ENCODE measurements around the gene INPP4B.
"Not testable (repeated sequence)": the region's sequence is repeated elsewhere in the genome, so short reads cannot be mapped to it uniquely, and the experiment has no call there.

INPP4B gene

GRCh38 chr4:142535009-142535408, 311.1 kb downstream of the INPP4B start:
- DNase-seq = no peak

GRCh38 chr4:142532054-142532453, 314.0 kb downstream of the INPP4B start:
- no peak for DNase-seq

- no peak for DNase-seq
These were observed 315.4 kb downstream of the INPP4B start for GRCh38 chr4:142530728-142531127.

GRCh38 chr4:142528433-142528832, 317.7 kb downstream of the INPP4B start:
- DNase-seq = no peak

- DNase-seq = no peak
These were observed 323.0 kb downstream of the INPP4B start for GRCh38 chr4:142523111-142523510.

- DNase-seq = no peak
These were observed 326.8 kb downstream of the INPP4B start for GRCh38 chr4:142519342-142519741.

GRCh38 chr4:142516686-142517526, 329.2 kb downstream of the INPP4B start:
- DNase-seq = no peak

GRCh38 chr4:142512161-142512560, 333.9 kb downstream of the INPP4B start:
- DNase-seq = no peak

- no peak for DNase-seq
These were observed 336.2 kb downstream of the INPP4B start for GRCh38 chr4:142509881-142510280.

GRCh38 chr4:142509381-142509780, 336.7 kb downstream of the INPP4B start:
- not testable (repeated sequence) for DNase-seq

GRCh38 chr4:142500966-142501365, 345.1 kb downstream of the INPP4B start:
- no peak for DNase-seq

GRCh38 chr4:142497606-142498005, 348.5 kb downstream of the INPP4B start:
- DNase-seq = no peak

- DNase-seq = no peak
These were observed 352.6 kb downstream of the INPP4B start for GRCh38 chr4:142493255-142494110.

- no peak for DNase-seq
These were observed 360.6 kb downstream of the INPP4B start for GRCh38 chr4:142485452-142485851.

GRCh38 chr4:142480244-142480643, 365.9 kb downstream of the INPP4B start:
- DNase-seq = no peak

- DNase-seq = no peak
These were observed 370.4 kb downstream of the INPP4B start for GRCh38 chr4:142475663-142476062.

- no peak for DNase-seq
These were observed 371.6 kb downstream of the INPP4B start for GRCh38 chr4:142474398-142475087.

- DNase-seq = no peak
These were observed 372.2 kb downstream of the INPP4B start for GRCh38 chr4:142473960-142474338.

- no peak for DNase-seq
These were observed 372.7 kb downstream of the INPP4B start for GRCh38 chr4:142473218-142473959.

- no peak for DNase-seq
These were observed 379.0 kb downstream of the INPP4B start for GRCh38 chr4:142467088-142467487.

GRCh38 chr4:142465526-142465925, 380.6 kb downstream of the INPP4B start:
- DNase-seq = no peak

GRCh38 chr4:142463206-142463605, 382.9 kb downstream of the INPP4B start:
- DNase-seq = no peak

All from activated CD4-positive, alpha-beta T cell treated with anti-CD3 and anti-CD28 coated beads, Interleukin-2, amount 50 U/mL, for 4 hours (primary cell).